ENCODE data around the gene LPAR2. TPM values are rescaled to one million over a fixed set of nuclear protein-coding genes. Genes with fewer than 3 reads are reported as not detected.

The LPAR2 gene
- total and polyA plus RNA-seq, 2 donors (not counting 3 experiments of a cell fraction or from before 2014, with no cell fraction given), result 4.7 to 5.0 TPM

DNA sequence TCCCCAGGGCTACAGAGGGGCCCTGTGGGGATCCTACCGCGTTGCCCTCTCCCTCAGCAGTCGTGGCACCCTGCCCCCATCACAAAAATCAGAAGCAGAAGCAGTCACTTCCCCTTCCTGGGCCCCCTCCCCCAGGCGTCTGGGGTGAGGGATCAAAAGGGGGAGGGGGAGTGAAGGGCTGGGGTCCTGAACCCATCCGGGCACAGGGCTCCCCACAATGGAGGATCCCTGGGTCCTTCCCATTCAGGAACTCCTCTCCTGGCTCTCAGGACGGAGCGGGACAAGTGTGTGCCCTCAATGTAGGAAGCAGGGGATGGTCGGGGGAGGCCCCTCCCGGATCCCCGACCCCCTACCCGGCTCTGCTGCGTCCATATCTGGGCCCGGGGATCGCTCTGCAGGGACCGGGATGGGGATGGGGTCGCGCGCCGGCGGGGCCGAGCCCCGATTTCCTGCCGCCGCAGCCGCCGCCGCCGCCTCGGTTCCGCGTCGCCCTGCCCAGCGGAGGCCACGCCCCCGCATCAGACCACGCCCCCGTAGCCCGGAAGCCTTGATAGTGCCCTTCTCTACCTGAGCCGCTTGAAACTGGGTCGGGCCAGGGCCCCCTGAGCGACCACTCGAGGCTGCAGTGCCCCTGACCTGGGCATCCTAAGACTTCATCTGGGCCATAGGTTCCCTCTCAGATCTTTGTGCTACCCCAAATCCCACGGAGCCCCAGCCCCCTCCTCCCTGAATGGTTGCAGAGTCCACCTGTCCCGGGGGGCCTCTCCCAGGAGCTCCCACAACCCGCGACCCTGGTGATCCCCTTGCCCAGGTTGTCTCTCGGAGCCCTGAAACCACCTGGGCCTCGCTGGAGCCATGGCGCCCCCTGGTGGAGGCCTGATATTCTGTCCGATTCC is 15.4 kb upstream of the LPAR2 start, which contains the start of gene GMIP:
TSS of gene GMIP (minus strand) at position 500 of the 896 bp plus-strand sequence. CDS start at position 372, 128 bp downstream.
- peak; percentile 45 for DNase-seq (ENCODE audit: low read depth, low spot score)
- Histone ChIP-seq H3K4me3 (replicated peaks in 1 of 3; ENCODE audit: insufficient read depth in 1 of 3, low read depth in 1 of 3, low read length in 3 of 3) (peak within 1 kb of the TSS; percentile 72 to 98 (median 78)), H3K9me1 (replicated peaks; ENCODE audit: control insufficient read depth, extremely low read depth, insufficient read depth, low read length) (no peaks in the 10 kb centered on the region), H4K20me1 (replicated peaks; ENCODE audit: control insufficient read depth, extremely low read depth, insufficient read depth, low read length) (no peaks in the 10 kb centered on the region), H3K9me3 (replicated peaks; ENCODE audit: control insufficient read depth, insufficient read depth, low read length) (no peaks in the 10 kb centered on the region), H2AFZ (ENCODE audit: low read depth, low read length) (peak within 1 kb of the TSS; percentile 68), H3K9ac (replicated peaks; ENCODE audit: extremely low read depth, insufficient read depth, low read length) (peak within 1 kb of the TSS; percentile 64), H3K27ac (ENCODE audit: insufficient read depth, low read depth, low read length) (peak within 1 kb of the TSS; percentile 54), H3K36me3 (ENCODE audit: control insufficient read depth in 2 of 2, extremely low read depth in 1 of 2, insufficient read depth in 2 of 2, low read length in 2 of 2) (peaks cover 2 to 26% of the 10 kb centered on the region in 2 experiments), H3K4me1 (ENCODE audit: control insufficient read depth, extremely low read depth, insufficient read depth, low read length) (peaks cover 4% of the 10 kb centered on the region), H3K27me3 (ENCODE audit: control insufficient read depth in 2 of 2, insufficient read depth in 2 of 2, low read length in 2 of 2) (no peaks in the 10 kb centered on the region), H3K4me2 (ENCODE audit: insufficient read depth, low read length) (peak within 1 kb of the TSS; percentile 41), H3K79me2 (ENCODE audit: control insufficient read depth, insufficient read depth, low read length) (no peaks in the 10 kb centered on the region)
- peak; percentile 44 for FAIRE-seq
- dilution Hi-C loops (cut with MboI; ENCODE audit: extremely low pct_ligation_motif_present, low sequenced_read_pairs) (no loop called here), intact Hi-C loops (cut with micrococcal nuclease) (loop anchor here (1.0 to 5.0 kb wide), 2 partner anchors 91 to 111 kb away; no protein-coding TSS in a partner anchor)
- ChIA-PET CTCF (interaction anchor here (0.6 to 3.1 kb wide), 2 partner anchors 10 to 111 kb away, joined by 3 to 29 read pairs; no protein-coding TSS in a partner anchor), POLR2A (no interaction called here)
- no peak for TF ChIP-seq FOS (IDR thresholded peaks at IDR 0.05; ENCODE audit: borderline replicate concordance, insufficient read depth, low read length)
- TF ChIP-seq, protein P1, sequence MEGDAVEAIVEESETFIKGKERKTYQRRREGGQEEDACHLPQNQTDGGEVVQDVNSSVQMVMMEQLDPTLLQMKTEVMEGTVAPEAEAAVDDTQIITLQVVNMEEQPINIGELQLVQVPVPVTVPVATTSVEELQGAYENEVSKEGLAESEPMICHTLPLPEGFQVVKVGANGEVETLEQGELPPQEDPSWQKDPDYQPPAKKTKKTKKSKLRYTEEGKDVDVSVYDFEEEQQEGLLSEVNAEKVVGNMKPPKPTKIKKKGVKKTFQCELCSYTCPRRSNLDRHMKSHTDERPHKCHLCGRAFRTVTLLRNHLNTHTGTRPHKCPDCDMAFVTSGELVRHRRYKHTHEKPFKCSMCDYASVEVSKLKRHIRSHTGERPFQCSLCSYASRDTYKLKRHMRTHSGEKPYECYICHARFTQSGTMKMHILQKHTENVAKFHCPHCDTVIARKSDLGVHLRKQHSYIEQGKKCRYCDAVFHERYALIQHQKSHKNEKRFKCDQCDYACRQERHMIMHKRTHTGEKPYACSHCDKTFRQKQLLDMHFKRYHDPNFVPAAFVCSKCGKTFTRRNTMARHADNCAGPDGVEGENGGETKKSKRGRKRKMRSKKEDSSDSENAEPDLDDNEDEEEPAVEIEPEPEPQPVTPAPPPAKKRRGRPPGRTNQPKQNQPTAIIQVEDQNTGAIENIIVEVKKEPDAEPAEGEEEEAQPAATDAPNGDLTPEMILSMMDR (IDR thresholded peaks at IDR 0.05; ENCODE audit: extremely low read depth in 1 of 2, insufficient read depth in 1 of 2, low read depth in 1 of 2, low read length in 2 of 2), result peak; percentile 81 to 87
- peak; percentile 70 for TF ChIP-seq POLR2AphosphoS5 (IDR thresholded peaks at IDR 0.05; ENCODE audit: insufficient read depth, low read depth, low read length)
- TF ChIP-seq POLR2A (IDR thresholded peaks at IDR 0.05; ENCODE audit: low read depth, low read length), result peak; percentile 55
- no TSS peak for BruUV-seq (replicated peaks)

All from endothelial cell of umbilical vein (primary cell).